HEK293 (cell line): ENCODE data around the gene ATP23.

Experiments
- GLIS1 ChIP-seq: fragments of 450-650 bp; formaldehyde crosslinking; IDR thresholded peaks from 2 replicates; pipeline ENCODE4 v1.5.1; 2016; ENCODE audit warnings: missing biosample characterization, missing genetic modification characterization
- IKZF3 ChIP-seq: fragments of 450-650 bp; IDR thresholded peaks from 2 replicates; pipeline ENCODE4 v1.5.0; 2018; ENCODE audit warnings: missing biosample characterization, mild to moderate bottlenecking, missing genetic modification characterization, moderate library complexity
- KLF10 ChIP-seq: fragments of 450-650 bp; IDR thresholded peaks from 2 replicates; pipeline ENCODE4 v1.5.1; 2018; ENCODE audit warnings: missing biosample characterization, mild to moderate bottlenecking, missing genetic modification characterization
- KLF8 ChIP-seq: fragments of 450-650 bp; formaldehyde crosslinking; IDR thresholded peaks from 2 replicates; pipeline ENCODE4 v1.5.1; 2016; ENCODE audit warnings: missing biosample characterization, missing genetic modification characterization
- PBX3 ChIP-seq: sonication (generic); formaldehyde crosslinking; IDR thresholded peaks from 2 replicates; pipeline ENCODE4 v1.8.1; 2022; ENCODE audit warnings: mild to moderate bottlenecking, moderate library complexity, missing genetic modification reagents
- PRDM10 ChIP-seq: fragments of 450-650 bp; formaldehyde crosslinking; IDR thresholded peaks from 2 replicates; pipeline ENCODE4 v1.5.1; 2016; ENCODE audit warnings: missing biosample characterization, missing genetic modification characterization
- TSHZ1 ChIP-seq: fragments of 450-650 bp; formaldehyde crosslinking; IDR thresholded peaks from 2 replicates; pipeline ENCODE4 v1.5.1; 2016; ENCODE audit warnings: missing biosample characterization, missing genetic modification characterization, borderline replicate concordance
- ZBTB20 ChIP-seq: fragments of 450-650 bp; formaldehyde crosslinking; IDR thresholded peaks from 2 replicates; pipeline ENCODE4 v1.5.1; 2016; ENCODE audit warnings: missing biosample characterization, missing genetic modification characterization
- ZBTB48 ChIP-seq: fragments of 450-650 bp; formaldehyde crosslinking; IDR thresholded peaks from 2 replicates; pipeline ENCODE4 v1.5.1; 2016; ENCODE audit warnings: missing biosample characterization, missing genetic modification characterization
- ZNF19 ChIP-seq: fragments of 450-650 bp; formaldehyde crosslinking; IDR thresholded peaks from 2 replicates; pipeline ENCODE4; 2016; ENCODE audit warnings: missing biosample characterization, missing genetic modification characterization, low read depth
- ZNF561 ChIP-seq: fragments of 450-650 bp; IDR thresholded peaks from 2 replicates; pipeline ENCODE4 v1.5.1; 2018; ENCODE audit warnings: missing biosample characterization, missing genetic modification characterization, borderline replicate concordance
- ZNF626 ChIP-seq: fragments of 450-650 bp; sonication (Bioruptor Pico); formaldehyde crosslinking; IDR thresholded peaks from 2 replicates; pipeline ENCODE4 v1.5.1; 2018; ENCODE audit warnings: missing biosample characterization, missing genetic modification characterization, inconsistent platforms
- ZNF76 ChIP-seq: fragments of 450-650 bp; formaldehyde crosslinking; IDR thresholded peaks from 2 replicates; pipeline ENCODE4; 2016; ENCODE audit warnings: low read depth, missing biosample characterization, missing genetic modification characterization, borderline replicate concordance
- ZSCAN30 ChIP-seq: fragments of 450-650 bp; IDR thresholded peaks from 2 replicates; pipeline ENCODE4 v1.5.1; 2018; ENCODE audit warnings: missing biosample characterization, mild to moderate bottlenecking, missing genetic modification characterization, moderate library complexity
- ZXDB ChIP-seq: fragments of 450-650 bp; formaldehyde crosslinking; IDR thresholded peaks from 2 replicates; pipeline ENCODE4 v1.5.1; 2016; ENCODE audit warnings: missing biosample characterization, missing genetic modification characterization
- TF ChIP-seq, protein P1 (sequence below): fragments of 450-650 bp; formaldehyde crosslinking; IDR thresholded peaks from 2 replicates; pipeline ENCODE4 v1.5.1; 2016; ENCODE audit warnings: missing biosample characterization, missing genetic modification characterization
- TF ChIP-seq, protein P2 (sequence below): fragments of 450-650 bp; formaldehyde crosslinking; IDR thresholded peaks from 2 replicates; pipeline ENCODE4 v1.5.1; 2016; ENCODE audit warnings: missing biosample characterization, missing genetic modification characterization
- TF ChIP-seq, protein P3 (sequence below): fragments of 450-650 bp; formaldehyde crosslinking; IDR thresholded peaks from 2 replicates; pipeline ENCODE4 v1.5.1; 2017; ENCODE audit warnings: missing biosample characterization, missing genetic modification characterization
- TF ChIP-seq, protein P4 (sequence below): fragments of 450-650 bp; formaldehyde crosslinking; IDR thresholded peaks from 2 replicates; pipeline ENCODE4 v1.5.1; 2017; ENCODE audit warnings: missing biosample characterization, missing genetic modification characterization
- TF ChIP-seq, protein P5 (sequence below): fragments of 450-650 bp; formaldehyde crosslinking; IDR thresholded peaks from 2 replicates; pipeline ENCODE4 v1.5.1; 2017; ENCODE audit warnings: missing biosample characterization, missing genetic modification characterization

ATP23 gene

GRCh38 chr12:57893431-57894353, 47.7 kb upstream of the ATP23 start (continued):
- TF ChIP-seq PRDM10 (tag by site-specific recombination) (peak; percentile 95), GLIS1 (peak; percentile 73), ZXDB (tag by site-specific recombination) (peak; percentile 59), ZNF76 (tag by site-specific recombination) (peak; percentile 53; the same call in 1 of the 2 replicates), ZNF561 (tag by site-specific recombination) (peak; percentile 69; the same call in 1 of the 2 replicates), TSHZ1 (tag by site-specific recombination) (no peak), ZBTB48 (tag by site-specific recombination) (peak; percentile 73; the same call in 1 of the 2 replicates), ZSCAN30 (tag by site-specific recombination) (peak; percentile 43; the same call in 1 of the 2 replicates), KLF10 (tag by site-specific recombination) (0 out of 2 replicates have a peak, but pooled peaks have one; percentile 24), ZBTB20 (tag by site-specific recombination) (peak; percentile 76), IKZF3 (tag by site-specific recombination) (peak; percentile 58; the same call in 1 of the 2 replicates), KLF8 (peak; percentile 43; the same call in 1 of the 2 replicates), ZNF626 (tag by site-specific recombination) (no peak), PBX3 (CRISPR knock-in tag) (no peak), ZNF19 (no peak)
- TF ChIP-seq, protein P1, sequence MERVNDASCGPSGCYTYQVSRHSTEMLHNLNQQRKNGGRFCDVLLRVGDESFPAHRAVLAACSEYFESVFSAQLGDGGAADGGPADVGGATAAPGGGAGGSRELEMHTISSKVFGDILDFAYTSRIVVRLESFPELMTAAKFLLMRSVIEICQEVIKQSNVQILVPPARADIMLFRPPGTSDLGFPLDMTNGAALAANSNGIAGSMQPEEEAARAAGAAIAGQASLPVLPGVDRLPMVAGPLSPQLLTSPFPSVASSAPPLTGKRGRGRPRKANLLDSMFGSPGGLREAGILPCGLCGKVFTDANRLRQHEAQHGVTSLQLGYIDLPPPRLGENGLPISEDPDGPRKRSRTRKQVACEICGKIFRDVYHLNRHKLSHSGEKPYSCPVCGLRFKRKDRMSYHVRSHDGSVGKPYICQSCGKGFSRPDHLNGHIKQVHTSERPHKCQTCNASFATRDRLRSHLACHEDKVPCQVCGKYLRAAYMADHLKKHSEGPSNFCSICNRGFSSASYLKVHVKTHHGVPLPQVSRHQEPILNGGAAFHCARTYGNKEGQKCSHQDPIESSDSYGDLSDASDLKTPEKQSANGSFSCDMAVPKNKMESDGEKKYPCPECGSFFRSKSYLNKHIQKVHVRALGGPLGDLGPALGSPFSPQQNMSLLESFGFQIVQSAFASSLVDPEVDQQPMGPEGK (tag by site-specific recombination) = 0 out of 2 replicates have a peak, but pooled peaks have one; percentile 38
- TF ChIP-seq, protein P2, sequence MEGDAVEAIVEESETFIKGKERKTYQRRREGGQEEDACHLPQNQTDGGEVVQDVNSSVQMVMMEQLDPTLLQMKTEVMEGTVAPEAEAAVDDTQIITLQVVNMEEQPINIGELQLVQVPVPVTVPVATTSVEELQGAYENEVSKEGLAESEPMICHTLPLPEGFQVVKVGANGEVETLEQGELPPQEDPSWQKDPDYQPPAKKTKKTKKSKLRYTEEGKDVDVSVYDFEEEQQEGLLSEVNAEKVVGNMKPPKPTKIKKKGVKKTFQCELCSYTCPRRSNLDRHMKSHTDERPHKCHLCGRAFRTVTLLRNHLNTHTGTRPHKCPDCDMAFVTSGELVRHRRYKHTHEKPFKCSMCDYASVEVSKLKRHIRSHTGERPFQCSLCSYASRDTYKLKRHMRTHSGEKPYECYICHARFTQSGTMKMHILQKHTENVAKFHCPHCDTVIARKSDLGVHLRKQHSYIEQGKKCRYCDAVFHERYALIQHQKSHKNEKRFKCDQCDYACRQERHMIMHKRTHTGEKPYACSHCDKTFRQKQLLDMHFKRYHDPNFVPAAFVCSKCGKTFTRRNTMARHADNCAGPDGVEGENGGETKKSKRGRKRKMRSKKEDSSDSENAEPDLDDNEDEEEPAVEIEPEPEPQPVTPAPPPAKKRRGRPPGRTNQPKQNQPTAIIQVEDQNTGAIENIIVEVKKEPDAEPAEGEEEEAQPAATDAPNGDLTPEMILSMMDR (tag by site-specific recombination) = peak; percentile 34; the same call in 1 of the 2 replicates
- TF ChIP-seq, protein P3, sequence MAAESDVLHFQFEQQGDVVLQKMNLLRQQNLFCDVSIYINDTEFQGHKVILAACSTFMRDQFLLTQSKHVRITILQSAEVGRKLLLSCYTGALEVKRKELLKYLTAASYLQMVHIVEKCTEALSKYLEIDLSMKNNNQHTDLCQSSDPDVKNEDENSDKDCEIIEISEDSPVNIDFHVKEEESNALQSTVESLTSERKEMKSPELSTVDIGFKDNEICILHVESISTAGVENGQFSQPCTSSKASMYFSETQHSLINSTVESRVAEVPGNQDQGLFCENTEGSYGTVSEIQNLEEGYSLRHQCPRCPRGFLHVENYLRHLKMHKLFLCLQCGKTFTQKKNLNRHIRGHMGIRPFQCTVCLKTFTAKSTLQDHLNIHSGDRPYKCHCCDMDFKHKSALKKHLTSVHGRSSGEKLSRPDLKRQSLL = peak; percentile 26; the same call in 1 of the 2 replicates
- TF ChIP-seq, protein P4, sequence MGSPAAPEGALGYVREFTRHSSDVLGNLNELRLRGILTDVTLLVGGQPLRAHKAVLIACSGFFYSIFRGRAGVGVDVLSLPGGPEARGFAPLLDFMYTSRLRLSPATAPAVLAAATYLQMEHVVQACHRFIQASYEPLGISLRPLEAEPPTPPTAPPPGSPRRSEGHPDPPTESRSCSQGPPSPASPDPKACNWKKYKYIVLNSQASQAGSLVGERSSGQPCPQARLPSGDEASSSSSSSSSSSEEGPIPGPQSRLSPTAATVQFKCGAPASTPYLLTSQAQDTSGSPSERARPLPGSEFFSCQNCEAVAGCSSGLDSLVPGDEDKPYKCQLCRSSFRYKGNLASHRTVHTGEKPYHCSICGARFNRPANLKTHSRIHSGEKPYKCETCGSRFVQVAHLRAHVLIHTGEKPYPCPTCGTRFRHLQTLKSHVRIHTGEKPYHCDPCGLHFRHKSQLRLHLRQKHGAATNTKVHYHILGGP (tag by site-specific recombination) = no peak
- TF ChIP-seq, protein P5, sequence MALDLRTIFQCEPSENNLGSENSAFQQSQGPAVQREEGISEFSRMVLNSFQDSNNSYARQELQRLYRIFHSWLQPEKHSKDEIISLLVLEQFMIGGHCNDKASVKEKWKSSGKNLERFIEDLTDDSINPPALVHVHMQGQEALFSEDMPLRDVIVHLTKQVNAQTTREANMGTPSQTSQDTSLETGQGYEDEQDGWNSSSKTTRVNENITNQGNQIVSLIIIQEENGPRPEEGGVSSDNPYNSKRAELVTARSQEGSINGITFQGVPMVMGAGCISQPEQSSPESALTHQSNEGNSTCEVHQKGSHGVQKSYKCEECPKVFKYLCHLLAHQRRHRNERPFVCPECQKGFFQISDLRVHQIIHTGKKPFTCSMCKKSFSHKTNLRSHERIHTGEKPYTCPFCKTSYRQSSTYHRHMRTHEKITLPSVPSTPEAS (tag by site-specific recombination) = no peak
